GM23338 (cell line): ENCODE data around the gene SYT12. TPM values are rescaled to one million over a fixed set of nuclear protein-coding genes. Genes with fewer than 3 reads are reported as not detected.

Experiments
- ATAC-seq: fragments of 200-7000 bp; cut with Tn5 transposase; 3 replicates; pipeline ENCODE4 v1.9.1; 2020
- DNase-seq: peaks from one replicate; pipeline ENCODE4 v3.0.0-alpha.2; 2015; ENCODE audit warnings: low spot score
- H2AFZ ChIP-seq: fragments of 200-600 bp; sonication (generic); 2 replicates; pipeline ENCODE4 v1.8.0; 2016; ENCODE audit warnings: antibody characterized with exemption, mild to moderate bottlenecking, moderate library complexity
- H3F3A ChIP-seq: fragments of 200-600 bp; sonication (generic); replicated peaks from 2 replicates; pipeline ENCODE4 v1.8.0; 2017; ENCODE audit warnings: antibody characterized with exemption, mixed run types, low read depth
- H3K27ac ChIP-seq: fragments of 200-600 bp; sonication (generic); 2 replicates; pipeline ENCODE4 v1.6.1; 2016; ENCODE audit warnings: low read depth
- H3K27me3 ChIP-seq: fragments of 200-600 bp; sonication (generic); 2 replicates; pipeline ENCODE4 v1.8.0; 2016; ENCODE audit warnings: mild to moderate bottlenecking, mixed run types, moderate library complexity; ENCODE audit not compliant: insufficient read depth
- H3K36me3 ChIP-seq: fragments of 200-600 bp; sonication (generic); 2 replicates; pipeline ENCODE4 v1.8.0; 2016; ENCODE audit warnings: mild to moderate bottlenecking; ENCODE audit not compliant: insufficient read depth
- H3K4me1 ChIP-seq: fragments of 200-600 bp; sonication (generic); 2 replicates; pipeline ENCODE4 v1.8.0; 2016; ENCODE audit warnings: mild to moderate bottlenecking, moderate library complexity; ENCODE audit not compliant: insufficient read depth
- H3K4me2 ChIP-seq: fragments of 200-600 bp; sonication (generic); 2 replicates; pipeline ENCODE4 v1.7.1; 2017; ENCODE audit warnings: mixed run types
- H3K4me3 ChIP-seq: fragments of 200-600 bp; sonication (generic); 2 replicates; pipeline ENCODE4 v1.6.1; 2016; ENCODE audit warnings: mixed run types
- H3K79me2 ChIP-seq: fragments of 200-600 bp; sonication (generic); replicated peaks from 2 replicates; pipeline ENCODE4 v1.8.0; 2017; ENCODE audit warnings: mild to moderate bottlenecking; ENCODE audit not compliant: insufficient read depth
- H3K9me2 ChIP-seq: fragments of 200-600 bp; sonication (generic); 2 replicates; pipeline ENCODE4 v1.8.0; 2017; ENCODE audit not compliant: insufficient read depth
- H4K20me1 ChIP-seq: fragments of 200-600 bp; sonication (generic); replicated peaks from 2 replicates; pipeline ENCODE4 v1.8.0; 2017; ENCODE audit warnings: mild to moderate bottlenecking; ENCODE audit not compliant: insufficient read depth
- H3K27ac Mint-ChIP-seq: 2 replicates; pipeline ENCODE4 v1.8.0; 2020; ENCODE audit warnings: inconsistent platforms, mild to moderate bottlenecking, moderate library complexity, mixed read lengths
- H3K27me3 Mint-ChIP-seq: 3 replicates; pipeline ENCODE4 v1.8.0; 2022; ENCODE audit warnings: low read depth, mild to moderate bottlenecking, moderate library complexity, mixed read lengths, inconsistent platforms; ENCODE audit not compliant: insufficient read depth, poor library complexity
- H3K36me3 Mint-ChIP-seq: 3 replicates; pipeline ENCODE4 v1.8.0; 2021; ENCODE audit warnings: low read depth, mild to moderate bottlenecking, inconsistent platforms, moderate library complexity, mixed read lengths
- H3K4me1 Mint-ChIP-seq: 3 replicates; pipeline ENCODE4 v1.8.0; 2020; ENCODE audit warnings: mild to moderate bottlenecking, inconsistent platforms, mixed read lengths
- H3K4me3 Mint-ChIP-seq: 3 replicates; pipeline ENCODE4 v1.8.0; 2021; ENCODE audit warnings: moderate library complexity, mild to moderate bottlenecking, inconsistent platforms, mixed read lengths
- H3K9me3 Mint-ChIP-seq: 3 replicates; pipeline ENCODE4 v1.8.0; 2020; ENCODE audit warnings: moderate library complexity, mild to moderate bottlenecking, inconsistent platforms, mixed read lengths
- CREB1 ChIP-seq: fragments of 250-450 bp; sonication (Bioruptor Pico); IDR thresholded peaks from 2 replicates; pipeline ENCODE4 v1.5.0; 2020; ENCODE audit warnings: low read depth, mild to moderate bottlenecking, moderate library complexity
- CTCF ChIP-seq, 2 experiments: fragments of 200-600 bp in 1 of 2; sonication (generic) in 1 of 2; conservative IDR thresholded peaks; 2 replicates each; pipeline versions ENCODE4 v1.5.1 to v1.6.1; 2016 to 2017; ENCODE audit warnings: antibody characterized with exemption in 2 of 2, low read depth in 2 of 2, mild to moderate bottlenecking in 2 of 2, moderate library complexity in 1 of 2
- ETS1 ChIP-seq: IDR thresholded peaks from 2 replicates; pipeline ENCODE4 v1.6.1; 2016; ENCODE audit warnings: antibody characterized with exemption
- EZH2 ChIP-seq: fragments of 200-600 bp; sonication (generic); IDR thresholded peaks from one replicate; pipeline ENCODE4 v1.8.0; 2017; ENCODE audit warnings: antibody characterized with exemption, mild to moderate bottlenecking, low read depth; ENCODE audit not compliant: unreplicated experiment
- EZH2phosphoT487 ChIP-seq: fragments of 200-600 bp; sonication (generic); IDR thresholded peaks from one replicate; pipeline ENCODE4 v1.8.1; 2018; ENCODE audit warnings: antibody characterized with exemption; ENCODE audit not compliant: unreplicated experiment
- JUNB ChIP-seq: IDR thresholded peaks from one replicate; pipeline ENCODE4 v1.6.1; 2016; ENCODE audit warnings: antibody characterized with exemption; ENCODE audit not compliant: unreplicated experiment
- NANOG ChIP-seq: IDR thresholded peaks from 2 replicates; pipeline ENCODE4 v1.6.1; 2016; ENCODE audit warnings: antibody characterized with exemption, borderline replicate concordance
- POLR2AphosphoS5 ChIP-seq: IDR thresholded peaks from 2 replicates; pipeline ENCODE4 v1.6.1; 2016; ENCODE audit warnings: antibody characterized with exemption, low read depth
- STAT1 ChIP-seq: IDR thresholded peaks from one replicate; pipeline ENCODE4 v1.6.1; 2016; ENCODE audit warnings: antibody characterized with exemption; ENCODE audit not compliant: unreplicated experiment
- ZNF114 ChIP-seq: fragments of 250-450 bp; sonication (Bioruptor Pico); IDR thresholded peaks from 2 replicates; pipeline ENCODE4 v1.5.0; 2020; ENCODE audit warnings: mild to moderate bottlenecking, moderate library complexity
- ZNF331 ChIP-seq: fragments of 250-450 bp; sonication (Bioruptor Pico); IDR thresholded peaks from 2 replicates; pipeline ENCODE4 v1.5.0; 2020; ENCODE audit warnings: low read depth, mild to moderate bottlenecking, moderate library complexity
- polyA plus RNA-seq: library from polyadenylated mRNA; unstranded; fragments of >200 nt; fragmentation: Nextera tagmentation; extraction: Ambion mirVana; gene quantifications from 2 replicates; pipeline ENCODE4 v1.2.1, GENCODE V29; 2016
- total RNA-seq: library from RNA; depleted of rRNA; stranded (reverse); fragments of >200 nt; shearing (Covaris generic); gene quantifications from 2 replicates; pipeline ENCODE4 v1.2.3, GENCODE V29; 2014
- TF ChIP-seq, protein P1 (sequence below): IDR thresholded peaks from one replicate; pipeline ENCODE4 v1.6.1; 2018; ENCODE audit warnings: antibody characterized with exemption; ENCODE audit not compliant: unreplicated experiment
- TF ChIP-seq, protein P2 (sequence below): fragments of 250-450 bp; sonication (Bioruptor Pico); IDR thresholded peaks from 2 replicates; pipeline ENCODE4 v1.5.0; 2020; ENCODE audit warnings: mild to moderate bottlenecking, moderate library complexity

SYT12 gene
- total and polyA plus RNA-seq, 2 experiments from 2014 or later, result 0.92 to 2.5 TPM

DNA sequence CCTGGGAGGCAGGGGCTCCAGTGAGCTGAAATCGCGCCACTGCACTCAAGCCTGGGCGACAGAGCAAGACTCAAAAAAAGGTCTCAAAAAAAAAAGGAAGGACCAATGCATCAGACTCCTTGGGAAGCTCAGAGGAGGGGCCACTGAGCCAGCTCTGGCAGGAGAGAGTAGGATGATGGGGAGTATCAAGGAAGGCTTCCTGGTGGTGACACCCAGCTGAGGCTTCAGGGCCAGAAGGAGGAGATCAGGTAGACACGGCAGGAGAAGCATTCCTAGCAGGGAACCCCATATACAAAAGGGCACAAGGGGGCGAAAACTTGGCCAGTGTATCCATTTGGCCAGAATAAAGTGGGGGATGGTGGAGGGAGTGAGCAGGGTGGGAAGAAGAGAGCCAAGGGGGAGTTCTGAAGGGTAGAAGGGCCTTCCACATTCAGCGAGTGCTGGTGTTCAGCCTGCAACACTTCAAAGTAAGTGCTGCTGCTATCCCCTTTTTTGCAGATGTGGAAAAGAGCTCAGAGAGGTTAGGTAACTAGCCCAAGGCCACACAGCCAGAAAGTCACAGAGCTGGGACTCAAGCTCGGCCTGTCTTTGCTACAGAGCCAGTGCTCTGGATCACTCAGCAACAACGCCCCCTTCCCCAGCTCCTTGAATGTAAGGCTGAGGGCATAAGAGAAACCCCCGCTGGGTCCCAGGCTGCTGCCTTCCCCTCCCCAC, 28.4 kb downstream of the SYT12 start:
- Histone ChIP-seq H3K9me2 (no peaks in the 10 kb centered on the region), H2AFZ (no peak overlapping the region), H3K36me3 (no peaks in the 10 kb centered on the region), H3K4me1 (peaks cover 20% of the 10 kb centered on the region), H3K4me2 (no peak overlapping the region), H3F3A (0 out of 2 replicates have a peak, but pooled peaks cover 7% of the 10 kb centered on the region), H3K27me3 (no peaks in the 10 kb centered on the region), H3K4me3 (no peak overlapping the region), H4K20me1 (no peaks in the 10 kb centered on the region), H3K79me2 (no peaks in the 10 kb centered on the region), H3K27ac (no peak overlapping the region)
- no peak overlapping the region for H3K27ac Mint-ChIP-seq
- no peak for DNase-seq
- no peaks in the 10 kb centered on the region for H3K9me3 Mint-ChIP-seq
- peaks cover 27% of the 10 kb centered on the region for H3K4me1 Mint-ChIP-seq
- H3K27me3 Mint-ChIP-seq, result peaks cover 22% of the 10 kb centered on the region
- no peaks in the 10 kb centered on the region for H3K36me3 Mint-ChIP-seq
- no peak overlapping the region for H3K4me3 Mint-ChIP-seq
- no peak for TF ChIP-seq ZNF114 (CRISPR knock-in tag)
- TF ChIP-seq ETS1, result no peak
- no peak for TF ChIP-seq POLR2AphosphoS5
- TF ChIP-seq ZNF331 (CRISPR knock-in tag), result no peak
- TF ChIP-seq STAT1, result no peak
- no peak for TF ChIP-seq CREB1 (CRISPR knock-in tag)
- TF ChIP-seq NANOG, result no peak
- TF ChIP-seq EZH2, result no peak
- TF ChIP-seq, protein P1, sequence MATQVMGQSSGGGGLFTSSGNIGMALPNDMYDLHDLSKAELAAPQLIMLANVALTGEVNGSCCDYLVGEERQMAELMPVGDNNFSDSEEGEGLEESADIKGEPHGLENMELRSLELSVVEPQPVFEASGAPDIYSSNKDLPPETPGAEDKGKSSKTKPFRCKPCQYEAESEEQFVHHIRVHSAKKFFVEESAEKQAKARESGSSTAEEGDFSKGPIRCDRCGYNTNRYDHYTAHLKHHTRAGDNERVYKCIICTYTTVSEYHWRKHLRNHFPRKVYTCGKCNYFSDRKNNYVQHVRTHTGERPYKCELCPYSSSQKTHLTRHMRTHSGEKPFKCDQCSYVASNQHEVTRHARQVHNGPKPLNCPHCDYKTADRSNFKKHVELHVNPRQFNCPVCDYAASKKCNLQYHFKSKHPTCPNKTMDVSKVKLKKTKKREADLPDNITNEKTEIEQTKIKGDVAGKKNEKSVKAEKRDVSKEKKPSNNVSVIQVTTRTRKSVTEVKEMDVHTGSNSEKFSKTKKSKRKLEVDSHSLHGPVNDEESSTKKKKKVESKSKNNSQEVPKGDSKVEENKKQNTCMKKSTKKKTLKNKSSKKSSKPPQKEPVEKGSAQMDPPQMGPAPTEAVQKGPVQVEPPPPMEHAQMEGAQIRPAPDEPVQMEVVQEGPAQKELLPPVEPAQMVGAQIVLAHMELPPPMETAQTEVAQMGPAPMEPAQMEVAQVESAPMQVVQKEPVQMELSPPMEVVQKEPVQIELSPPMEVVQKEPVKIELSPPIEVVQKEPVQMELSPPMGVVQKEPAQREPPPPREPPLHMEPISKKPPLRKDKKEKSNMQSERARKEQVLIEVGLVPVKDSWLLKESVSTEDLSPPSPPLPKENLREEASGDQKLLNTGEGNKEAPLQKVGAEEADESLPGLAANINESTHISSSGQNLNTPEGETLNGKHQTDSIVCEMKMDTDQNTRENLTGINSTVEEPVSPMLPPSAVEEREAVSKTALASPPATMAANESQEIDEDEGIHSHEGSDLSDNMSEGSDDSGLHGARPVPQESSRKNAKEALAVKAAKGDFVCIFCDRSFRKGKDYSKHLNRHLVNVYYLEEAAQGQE, result no peak
- no peak for TF ChIP-seq JUNB
- TF ChIP-seq, protein P2, sequence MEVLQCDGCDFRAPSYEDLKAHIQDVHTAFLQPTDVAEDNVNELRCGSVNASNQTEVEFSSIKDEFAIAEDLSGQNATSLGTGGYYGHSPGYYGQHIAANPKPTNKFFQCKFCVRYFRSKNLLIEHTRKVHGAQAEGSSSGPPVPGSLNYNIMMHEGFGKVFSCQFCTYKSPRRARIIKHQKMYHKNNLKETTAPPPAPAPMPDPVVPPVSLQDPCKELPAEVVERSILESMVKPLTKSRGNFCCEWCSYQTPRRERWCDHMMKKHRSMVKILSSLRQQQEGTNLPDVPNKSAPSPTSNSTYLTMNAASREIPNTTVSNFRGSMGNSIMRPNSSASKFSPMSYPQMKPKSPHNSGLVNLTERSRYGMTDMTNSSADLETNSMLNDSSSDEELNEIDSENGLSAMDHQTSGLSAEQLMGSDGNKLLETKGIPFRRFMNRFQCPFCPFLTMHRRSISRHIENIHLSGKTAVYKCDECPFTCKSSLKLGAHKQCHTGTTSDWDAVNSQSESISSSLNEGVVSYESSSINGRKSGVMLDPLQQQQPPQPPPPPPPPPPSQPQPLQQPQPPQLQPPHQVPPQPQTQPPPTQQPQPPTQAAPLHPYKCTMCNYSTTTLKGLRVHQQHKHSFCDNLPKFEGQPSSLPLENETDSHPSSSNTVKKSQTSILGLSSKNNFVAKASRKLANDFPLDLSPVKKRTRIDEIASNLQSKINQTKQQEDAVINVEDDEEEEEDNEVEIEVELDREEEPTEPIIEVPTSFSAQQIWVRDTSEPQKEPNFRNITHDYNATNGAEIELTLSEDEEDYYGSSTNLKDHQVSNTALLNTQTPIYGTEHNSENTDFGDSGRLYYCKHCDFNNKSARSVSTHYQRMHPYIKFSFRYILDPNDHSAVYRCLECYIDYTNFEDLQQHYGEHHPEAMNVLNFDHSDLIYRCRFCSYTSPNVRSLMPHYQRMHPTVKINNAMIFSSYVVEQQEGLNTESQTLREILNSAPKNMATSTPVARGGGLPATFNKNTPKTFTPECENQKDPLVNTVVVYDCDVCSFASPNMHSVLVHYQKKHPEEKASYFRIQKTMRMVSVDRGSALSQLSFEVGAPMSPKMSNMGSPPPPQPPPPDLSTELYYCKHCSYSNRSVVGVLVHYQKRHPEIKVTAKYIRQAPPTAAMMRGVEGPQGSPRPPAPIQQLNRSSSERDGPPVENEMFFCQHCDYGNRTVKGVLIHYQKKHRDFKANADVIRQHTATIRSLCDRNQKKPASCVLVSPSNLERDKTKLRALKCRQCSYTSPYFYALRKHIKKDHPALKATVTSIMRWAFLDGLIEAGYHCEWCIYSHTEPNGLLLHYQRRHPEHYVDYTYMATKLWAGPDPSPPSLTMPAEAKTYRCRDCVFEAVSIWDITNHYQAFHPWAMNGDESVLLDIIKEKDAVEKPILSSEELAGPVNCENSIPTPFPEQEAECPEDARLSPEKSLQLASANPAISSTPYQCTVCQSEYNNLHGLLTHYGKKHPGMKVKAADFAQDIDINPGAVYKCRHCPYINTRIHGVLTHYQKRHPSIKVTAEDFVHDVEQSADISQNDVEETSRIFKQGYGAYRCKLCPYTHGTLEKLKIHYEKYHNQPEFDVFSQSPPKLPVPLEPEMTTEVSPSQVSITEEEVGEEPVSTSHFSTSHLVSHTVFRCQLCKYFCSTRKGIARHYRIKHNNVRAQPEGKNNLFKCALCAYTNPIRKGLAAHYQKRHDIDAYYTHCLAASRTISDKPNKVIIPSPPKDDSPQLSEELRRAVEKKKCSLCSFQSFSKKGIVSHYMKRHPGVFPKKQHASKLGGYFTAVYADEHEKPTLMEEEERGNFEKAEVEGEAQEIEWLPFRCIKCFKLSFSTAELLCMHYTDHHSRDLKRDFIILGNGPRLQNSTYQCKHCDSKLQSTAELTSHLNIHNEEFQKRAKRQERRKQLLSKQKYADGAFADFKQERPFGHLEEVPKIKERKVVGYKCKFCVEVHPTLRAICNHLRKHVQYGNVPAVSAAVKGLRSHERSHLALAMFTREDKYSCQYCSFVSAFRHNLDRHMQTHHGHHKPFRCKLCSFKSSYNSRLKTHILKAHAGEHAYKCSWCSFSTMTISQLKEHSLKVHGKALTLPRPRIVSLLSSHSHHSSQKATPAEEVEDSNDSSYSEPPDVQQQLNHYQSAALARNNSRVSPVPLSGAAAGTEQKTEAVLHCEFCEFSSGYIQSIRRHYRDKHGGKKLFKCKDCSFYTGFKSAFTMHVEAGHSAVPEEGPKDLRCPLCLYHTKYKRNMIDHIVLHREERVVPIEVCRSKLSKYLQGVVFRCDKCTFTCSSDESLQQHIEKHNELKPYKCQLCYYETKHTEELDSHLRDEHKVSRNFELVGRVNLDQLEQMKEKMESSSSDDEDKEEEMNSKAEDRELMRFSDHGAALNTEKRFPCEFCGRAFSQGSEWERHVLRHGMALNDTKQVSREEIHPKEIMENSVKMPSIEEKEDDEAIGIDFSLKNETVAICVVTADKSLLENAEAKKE, result no peak
- no peak for TF ChIP-seq EZH2phosphoT487
- no peak for TF ChIP-seq CTCF (conservative IDR thresholded peaks at IDR 0.05; ENCODE audit: low read depth in 2 of 2)
- no peak for ATAC-seq
